HCT116 (cell line): ENCODE data around the gene C4BPA. TPM values are rescaled to one million over a fixed set of nuclear protein-coding genes. Genes with fewer than 3 reads are reported as not detected.

Experiments used
- ATAC-seq: fragments of 200-7000 bp; cut with Tn5 transposase; 2 replicates; pipeline ENCODE4 v1.9.1; 2020; ENCODE audit warnings: mild to moderate bottlenecking, moderate library complexity
- BruUV-seq: library from RNA; stranded (reverse); fragments of 400-500 nt; replicated peaks from 2 replicates; lab custom pipeline; 2021; lab: Mats Ljungman, UMichigan
- CTCF ChIA-PET: fragments of 300-600 bp; sonication (Branson Sonifier 250); formaldehyde crosslinking; loops from one replicate; lab custom pipeline; 2021; ENCODE audit warnings: antibody characterized with exemption; lab: Charles Lee
- POLR2A ChIA-PET: fragments of 300-600, 350-600 bp; sonication (Branson Sonifier 250); formaldehyde crosslinking; loops from one replicate; lab custom pipeline; 2021; ENCODE audit warnings: antibody characterized with exemption; lab: Charles Lee
- RAD21 ChIA-PET, 2 experiments: fragments of 300-600 bp; sonication (Branson Sonifier 250); formaldehyde crosslinking; loops; one replicate each; lab custom pipeline; 2023; ENCODE audit warnings: low total read pairs in 2 of 2; ENCODE audit not compliant: uncharacterized antibody in 2 of 2, unreplicated experiment in 2 of 2, low non-redundant PET in 1 of 2; lab: Charles Lee
- DNase-seq: peaks from one replicate; pipeline ENCODE4 v3.0.0-alpha.2; 2010; ENCODE audit warnings: low read depth, low spot score
- H2AFZ ChIP-seq: fragments of 200-600 bp; shearing (Covaris generic), sonication (generic); 2 replicates; pipeline ENCODE4 v1.6.1; 2017; ENCODE audit warnings: low read depth, mixed run types, mixed read lengths, antibody characterized with exemption, low read length; ENCODE audit not compliant: poor library complexity, severe bottlenecking
- H3K27ac ChIP-seq: 2 replicates; pipeline ENCODE4 v1.5.1; 2012; ENCODE audit warnings: low read depth, low read length
- H3K27me3 ChIP-seq: fragments of 200-600 bp; sonication (generic); 2 replicates; pipeline ENCODE4 v1.6.1; 2016; ENCODE audit warnings: mixed run types, low read length, mixed read lengths; ENCODE audit not compliant: insufficient read depth
- H3K36me3 ChIP-seq, 2 experiments: fragments of 200-500 bp in 1 of 2; fragments of 200-600 bp in 1 of 2; sonication (Bioruptor generic) in 1 of 2; sonication (generic) in 1 of 2; 2 replicates each; pipeline versions ENCODE4 v1.5.1 to v1.6.1; 2014 to 2016; ENCODE audit warnings: low read length in 2 of 2, inconsistent platforms in 1 of 2, mixed read lengths in 1 of 2, mixed run types in 1 of 2; ENCODE audit not compliant: insufficient read depth in 2 of 2, control insufficient read depth in 1 of 2
- H3K4me1 ChIP-seq, 2 experiments: fragments of 200-600 bp in 1 of 2; sonication (generic) in 1 of 2; 2 replicates each; pipeline versions ENCODE4 v1.5.1 to v1.6.1; 2012 to 2017; ENCODE audit warnings: low read length in 2 of 2, inconsistent platforms in 1 of 2, mild to moderate bottlenecking in 1 of 2, mixed read lengths in 1 of 2, mixed run types in 1 of 2, moderate library complexity in 1 of 2; ENCODE audit not compliant: insufficient read depth in 2 of 2, control insufficient read depth in 1 of 2
- H3K4me2 ChIP-seq: fragments of 200-600 bp; sonication (generic); 2 replicates; pipeline ENCODE4 v1.6.1; 2017; ENCODE audit warnings: mixed run types, low read length, mixed read lengths
- H3K4me3 ChIP-seq, 2 experiments: fragments of 200-600 bp in 1 of 2; sonication (generic) in 1 of 2; replicated peaks in 1 of 2; 2 replicates each; pipeline ENCODE4 v1.5.1; 2011 to 2016; ENCODE audit warnings: low read length in 2 of 2, control low read depth in 1 of 2, low read depth in 1 of 2, mild to moderate bottlenecking in 1 of 2, mixed read lengths in 1 of 2, mixed run types in 1 of 2
- H3K79me2 ChIP-seq: fragments of 200-600 bp; sonication (generic); 2 replicates; pipeline ENCODE4 v1.6.1; 2017; ENCODE audit warnings: mild to moderate bottlenecking, mixed run types, low read length, moderate library complexity, mixed read lengths; ENCODE audit not compliant: insufficient read depth
- H3K9ac ChIP-seq: fragments of 200-600 bp; sonication (generic); 2 replicates; pipeline ENCODE4 v1.6.1; 2016; ENCODE audit warnings: low read length, mixed read lengths
- H3K9me2 ChIP-seq: fragments of 200-600 bp; sonication (generic), shearing (Covaris generic); 2 replicates; pipeline ENCODE4 v1.6.1; 2017; ENCODE audit warnings: mixed run types, mild to moderate bottlenecking, moderate library complexity; ENCODE audit not compliant: insufficient read depth
- H3K9me3 ChIP-seq, 2 experiments: fragments of 200-500 bp in 1 of 2; fragments of 200-600 bp in 1 of 2; sonication (Bioruptor generic) in 1 of 2; sonication (generic) in 1 of 2; 2 replicates each; pipeline ENCODE4 v1.6.1; 2014 to 2017; ENCODE audit warnings: low read length in 2 of 2, mixed read lengths in 2 of 2, inconsistent platforms in 1 of 2, low read depth in 1 of 2, mild to moderate bottlenecking in 1 of 2, mixed run types in 1 of 2, moderate library complexity in 1 of 2; ENCODE audit not compliant: control insufficient read depth in 1 of 2, insufficient read depth in 1 of 2
- H4K20me1 ChIP-seq: fragments of 200-600 bp; sonication (generic), shearing (Covaris generic); 2 replicates; pipeline ENCODE4 v1.6.1; 2017; ENCODE audit warnings: mixed run types, mild to moderate bottlenecking, moderate library complexity; ENCODE audit not compliant: insufficient read depth
- ATF3 ChIP-seq: IDR thresholded peaks from 2 replicates; pipeline ENCODE4 v1.6.1; 2012
- EGR1 ChIP-seq: IDR thresholded peaks from 2 replicates; pipeline ENCODE4 v1.6.1; 2012; ENCODE audit warnings: low read depth
- EZH2phosphoT487 ChIP-seq: fragments of 200-600 bp; IDR thresholded peaks from 2 replicates; pipeline ENCODE4 v1.6.1; 2018; ENCODE audit warnings: antibody characterized with exemption, borderline replicate concordance
- FOSL1 ChIP-seq: IDR thresholded peaks from 2 replicates; pipeline ENCODE4 v1.6.1; 2012; ENCODE audit warnings: low read depth
- MAX ChIP-seq: IDR thresholded peaks from 2 replicates; pipeline ENCODE4 v1.6.1; 2012
- POLR2AphosphoS5 ChIP-seq: IDR thresholded peaks from 2 replicates; pipeline ENCODE4 v1.6.1; 2011; ENCODE audit warnings: mild to moderate bottlenecking, low read depth, low read length, moderate library complexity
- RAD21 ChIP-seq: IDR thresholded peaks from 2 replicates; pipeline ENCODE4 v1.6.1; 2012; ENCODE audit warnings: low read depth, mild to moderate bottlenecking
- SIN3A ChIP-seq: IDR thresholded peaks from 2 replicates; pipeline ENCODE4 v1.6.1; 2012; ENCODE audit warnings: low read depth
- SP1 ChIP-seq: IDR thresholded peaks from 2 replicates; pipeline ENCODE4 v1.6.1; 2012; ENCODE audit warnings: low read depth
- SRF ChIP-seq: IDR thresholded peaks from 2 replicates; pipeline ENCODE4 v1.6.1; 2012; ENCODE audit warnings: low read depth
- intact Hi-C: fragments of 100-400 bp; cut with micrococcal nuclease; formaldehyde crosslinking; loops from 2 replicates; pipeline ENCODE4 v1.10.0; 2022
- total RNA-seq: library from RNA; stranded (reverse); gene quantifications from one replicate; pipeline ENCODE4 v1.2.1, GENCODE V29; 2021; ENCODE audit not compliant: unreplicated experiment
- TF ChIP-seq, protein P1 (sequence below), 3 experiments: fragments of 200-600 bp in 1 of 3; sonication (generic) in 1 of 3; IDR thresholded peaks in 2 of 3; conservative IDR thresholded peaks in 1 of 3; 2 replicates each; pipeline ENCODE4 v1.5.1; 2012 to 2017; ENCODE audit warnings: low read depth in 2 of 3, low read length in 2 of 3, antibody characterized with exemption in 1 of 3, borderline replicate concordance in 1 of 3, control low read depth in 1 of 3, mild to moderate bottlenecking in 1 of 3, mixed read lengths in 1 of 3, mixed run types in 1 of 3, moderate library complexity in 1 of 3; ENCODE audit not compliant: insufficient read depth in 1 of 3
- TF ChIP-seq, protein P2 (sequence below): IDR thresholded peaks from 2 replicates; pipeline ENCODE4 v1.6.1; 2011; ENCODE audit warnings: mild to moderate bottlenecking, low read length, moderate library complexity; ENCODE audit not compliant: insufficient replicate concordance; ENCODE audit errors: extremely low read depth

Gene C4BPA
- total RNA-seq, 1 experiment from 2014 or later = 0.32 TPM

DNA sequence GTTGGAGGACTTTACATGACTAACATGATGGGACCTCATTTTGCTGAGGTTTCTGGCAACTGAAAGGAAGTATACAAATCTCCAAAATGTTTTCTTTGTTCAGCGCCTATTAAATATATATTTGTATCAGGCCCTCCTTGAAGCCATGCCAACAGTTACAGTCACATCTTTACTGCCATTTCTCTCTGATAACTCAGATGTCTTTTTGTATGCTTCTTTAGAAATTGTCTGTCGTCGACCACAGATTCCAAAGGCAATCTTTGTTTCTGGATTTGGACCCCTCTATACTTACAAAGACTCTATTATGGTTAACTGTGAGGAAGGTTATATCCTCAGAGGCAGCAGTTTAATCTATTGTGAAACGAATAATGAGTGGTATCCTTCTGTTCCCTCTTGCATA, 69.4 kb downstream of the C4BPA start:
- RAD21 ChIA-PET = no interaction called here
- POLR2A ChIA-PET = no interaction called here

More for the DNA sequence above, 69.4 kb downstream of the C4BPA start:
- no peaks in the 10 kb centered on the region for H4K20me1 ChIP-seq
- DNase-seq (no peak), ATAC-seq (no peak)
- no peaks in the 10 kb centered on the region for H3K9me2 ChIP-seq
- peaks cover 0 to 2% of the 10 kb centered on the region in 2 experiments; a peak in 2 of 4 replicates for H3K36me3 ChIP-seq
- intact Hi-C loops = no loop called here
- H3K4me2 ChIP-seq = no peak overlapping the region
- TF ChIP-seq MAX (no peak), ATF3 (no peak), EGR1 (no peak), SP1 (no peak), SIN3A (no peak), SRF (no peak), FOSL1 (no peak), POLR2AphosphoS5 (no peak), RAD21 (no peak), EZH2phosphoT487 (no peak)
- TF ChIP-seq, protein P1, sequence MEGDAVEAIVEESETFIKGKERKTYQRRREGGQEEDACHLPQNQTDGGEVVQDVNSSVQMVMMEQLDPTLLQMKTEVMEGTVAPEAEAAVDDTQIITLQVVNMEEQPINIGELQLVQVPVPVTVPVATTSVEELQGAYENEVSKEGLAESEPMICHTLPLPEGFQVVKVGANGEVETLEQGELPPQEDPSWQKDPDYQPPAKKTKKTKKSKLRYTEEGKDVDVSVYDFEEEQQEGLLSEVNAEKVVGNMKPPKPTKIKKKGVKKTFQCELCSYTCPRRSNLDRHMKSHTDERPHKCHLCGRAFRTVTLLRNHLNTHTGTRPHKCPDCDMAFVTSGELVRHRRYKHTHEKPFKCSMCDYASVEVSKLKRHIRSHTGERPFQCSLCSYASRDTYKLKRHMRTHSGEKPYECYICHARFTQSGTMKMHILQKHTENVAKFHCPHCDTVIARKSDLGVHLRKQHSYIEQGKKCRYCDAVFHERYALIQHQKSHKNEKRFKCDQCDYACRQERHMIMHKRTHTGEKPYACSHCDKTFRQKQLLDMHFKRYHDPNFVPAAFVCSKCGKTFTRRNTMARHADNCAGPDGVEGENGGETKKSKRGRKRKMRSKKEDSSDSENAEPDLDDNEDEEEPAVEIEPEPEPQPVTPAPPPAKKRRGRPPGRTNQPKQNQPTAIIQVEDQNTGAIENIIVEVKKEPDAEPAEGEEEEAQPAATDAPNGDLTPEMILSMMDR (IDR thresholded peaks at IDR 0.05 in 2 of 3, conservative IDR thresholded peaks at IDR 0.05 in 1 of 3; ENCODE audit: borderline replicate concordance in 1 of 3, insufficient read depth in 1 of 3, low read depth in 2 of 3, low read length in 2 of 3) = no peak
- TF ChIP-seq, protein P2, sequence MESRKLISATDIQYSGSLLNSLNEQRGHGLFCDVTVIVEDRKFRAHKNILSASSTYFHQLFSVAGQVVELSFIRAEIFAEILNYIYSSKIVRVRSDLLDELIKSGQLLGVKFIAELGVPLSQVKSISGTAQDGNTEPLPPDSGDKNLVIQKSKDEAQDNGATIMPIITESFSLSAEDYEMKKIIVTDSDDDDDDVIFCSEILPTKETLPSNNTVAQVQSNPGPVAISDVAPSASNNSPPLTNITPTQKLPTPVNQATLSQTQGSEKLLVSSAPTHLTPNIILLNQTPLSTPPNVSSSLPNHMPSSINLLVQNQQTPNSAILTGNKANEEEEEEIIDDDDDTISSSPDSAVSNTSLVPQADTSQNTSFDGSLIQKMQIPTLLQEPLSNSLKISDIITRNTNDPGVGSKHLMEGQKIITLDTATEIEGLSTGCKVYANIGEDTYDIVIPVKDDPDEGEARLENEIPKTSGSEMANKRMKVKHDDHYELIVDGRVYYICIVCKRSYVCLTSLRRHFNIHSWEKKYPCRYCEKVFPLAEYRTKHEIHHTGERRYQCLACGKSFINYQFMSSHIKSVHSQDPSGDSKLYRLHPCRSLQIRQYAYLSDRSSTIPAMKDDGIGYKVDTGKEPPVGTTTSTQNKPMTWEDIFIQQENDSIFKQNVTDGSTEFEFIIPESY = no peak
- no peak overlapping the region for H2AFZ ChIP-seq
- no peaks in the 10 kb centered on the region for H3K9me3 ChIP-seq
- no peak overlapping the region for H3K4me3 ChIP-seq
- H3K27me3 ChIP-seq = no peaks in the 10 kb centered on the region
- no peak overlapping the region for H3K9ac ChIP-seq
- H3K4me1 ChIP-seq = no peaks in the 10 kb centered on the region
- BruUV-seq = no TSS peak
- no peak overlapping the region for H3K27ac ChIP-seq
- CTCF ChIA-PET = no interaction called here
- H3K79me2 ChIP-seq = no peaks in the 10 kb centered on the region
